Measurements from ENCODE around the gene NMUR1.

- TF ChIP-seq CTCF (IDR thresholded peaks at IDR 0.05) (no peak), POLR2A (IDR thresholded peaks at IDR 0.05) (no peak)
Observed at GRCh38 chr2:231480781-231481180, 49.5 kb downstream of the NMUR1 start.

Measured in testis (tissue), 2 donors.